ENCODE results near the gene LDLR. TPM values are rescaled to one million over a fixed set of nuclear protein-coding genes. Genes with fewer than 3 reads are reported as not detected.
"Not testable (repeated sequence)": the region's sequence is repeated elsewhere in the genome, so short reads cannot be mapped to it uniquely, and the experiment has no call there.

LDLR gene
- total RNA-seq, 2 experiments from 2014 or later, result 88.3 to 99.1 TPM

GRCh38 chr19:11069561-11069960 is 19.7 kb upstream of the LDLR start:
- peaks cover 36% of the 10 kb centered on the region for H3K36me3 ChIP-seq (ENCODE audit: insufficient read depth, low read length)
- H3K9me2 ChIP-seq (ENCODE audit: insufficient read depth, low read length), result no peaks in the 10 kb centered on the region
- H2AFZ ChIP-seq (ENCODE audit: low read length), result no peak overlapping the region
- no peaks in the 10 kb centered on the region for H3K9me3 ChIP-seq (ENCODE audit: low read length)
- no peak for DNase-seq (ENCODE audit: low spot score)
- no peak overlapping the region for H3K4me3 ChIP-seq (ENCODE audit: low read depth, low read length, poor library complexity, severe bottlenecking)
- BruUV-seq (replicated peaks), result no TSS peak
- peaks cover 9% of the 10 kb centered on the region for H3K4me1 ChIP-seq (ENCODE audit: insufficient read depth, low read length, poor library complexity, severe bottlenecking)
- TF ChIP-seq CTCF (conservative IDR thresholded peaks at IDR 0.05; ENCODE audit: low read length) (no peak), EZH2phosphoT487 (IDR thresholded peaks at IDR 0.05; ENCODE audit: borderline replicate concordance, low read depth, low read length) (no peak)
- H4K20me1 ChIP-seq (ENCODE audit: insufficient read depth, low read length), result no peaks in the 10 kb centered on the region
- ChIA-PET CTCF (ENCODE audit: unreplicated experiment) (no interaction called here), POLR2A (no interaction called here)
- H3K27ac ChIP-seq (ENCODE audit: low read depth, low read length, poor library complexity, severe bottlenecking), result no peak overlapping the region
- H3K79me2 ChIP-seq (ENCODE audit: insufficient read depth, low read depth, low read length), result no peaks in the 10 kb centered on the region
- intact Hi-C loops (cut with micrococcal nuclease; ENCODE audit: unreplicated experiment), result no loop called here
- no peak overlapping the region for H3K4me2 ChIP-seq (ENCODE audit: low read length)

GRCh38 chr19:11070123-11070522 is 19.1 kb upstream of the LDLR start:
- H3K79me2 ChIP-seq (ENCODE audit: insufficient read depth, low read depth, low read length), result no peaks in the 10 kb centered on the region
- no peak for TF ChIP-seq EZH2phosphoT487 (IDR thresholded peaks at IDR 0.05; ENCODE audit: borderline replicate concordance, low read depth, low read length)
- no peak for TF ChIP-seq CTCF (conservative IDR thresholded peaks at IDR 0.05; ENCODE audit: low read length)
- peaks cover 30% of the 10 kb centered on the region for H3K36me3 ChIP-seq (ENCODE audit: insufficient read depth, low read length)
- H2AFZ ChIP-seq (ENCODE audit: low read length), result no peak overlapping the region
- H3K4me3 ChIP-seq (ENCODE audit: low read depth, low read length, poor library complexity, severe bottlenecking), result no peak overlapping the region
- no peak overlapping the region for H3K27ac ChIP-seq (ENCODE audit: low read depth, low read length, poor library complexity, severe bottlenecking)
- no peaks in the 10 kb centered on the region for H3K9me2 ChIP-seq (ENCODE audit: insufficient read depth, low read length)
- H3K4me1 ChIP-seq (ENCODE audit: insufficient read depth, low read length, poor library complexity, severe bottlenecking), result peaks cover 9% of the 10 kb centered on the region
- DNase-seq (ENCODE audit: low spot score), result no peak
- H3K4me2 ChIP-seq (ENCODE audit: low read length), result no peak overlapping the region
- H3K9me3 ChIP-seq (ENCODE audit: low read length), result no peaks in the 10 kb centered on the region
- BruUV-seq (replicated peaks), result no TSS peak
- ChIA-PET POLR2A (no interaction called here), CTCF (ENCODE audit: unreplicated experiment) (no interaction called here)
- H4K20me1 ChIP-seq (ENCODE audit: insufficient read depth, low read length), result no peaks in the 10 kb centered on the region
- intact Hi-C loops (cut with micrococcal nuclease; ENCODE audit: unreplicated experiment), result no loop called here

DNA sequence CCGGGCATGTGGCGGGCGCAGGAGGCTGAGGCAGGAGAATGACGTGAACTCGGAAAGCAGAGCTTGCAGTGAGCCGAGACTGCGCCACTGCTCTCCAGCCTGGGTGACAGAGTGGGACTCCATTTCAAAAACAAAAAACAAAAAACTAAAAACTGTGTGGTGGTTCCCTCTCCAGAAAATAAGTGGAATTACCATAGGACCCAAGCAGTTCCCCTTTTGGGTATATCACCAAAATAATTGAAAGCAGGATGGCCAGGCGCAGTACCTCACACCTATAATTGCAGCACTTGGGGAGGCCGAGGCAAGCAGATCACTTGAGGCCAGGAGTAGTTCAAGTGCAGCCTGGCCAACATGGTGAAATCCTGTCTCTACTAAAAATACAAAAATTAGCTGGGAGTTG is 15.7 kb upstream of the LDLR start:
- DNase-seq (ENCODE audit: low spot score), result no peak
- intact Hi-C loops (cut with micrococcal nuclease; ENCODE audit: unreplicated experiment), result no loop called here
- ChIA-PET POLR2A (no interaction called here), CTCF (ENCODE audit: unreplicated experiment) (no interaction called here)
- Histone ChIP-seq H3K4me3 (ENCODE audit: low read depth, low read length, poor library complexity, severe bottlenecking) (no peak overlapping the region), H4K20me1 (ENCODE audit: insufficient read depth, low read length) (no peaks in the 10 kb centered on the region), H3K9me2 (ENCODE audit: insufficient read depth, low read length) (no peaks in the 10 kb centered on the region), H3K9me3 (ENCODE audit: low read length) (no peaks in the 10 kb centered on the region), H3K27ac (ENCODE audit: low read depth, low read length, poor library complexity, severe bottlenecking) (no peak overlapping the region), H2AFZ (ENCODE audit: low read length) (no peak overlapping the region), H3K36me3 (ENCODE audit: insufficient read depth, low read length) (peaks cover 4% of the 10 kb centered on the region; the same call in 1 of the 2 replicates), H3K4me1 (ENCODE audit: insufficient read depth, low read length, poor library complexity, severe bottlenecking) (peaks cover 9% of the 10 kb centered on the region), H3K4me2 (ENCODE audit: low read length) (no peak overlapping the region), H3K79me2 (ENCODE audit: insufficient read depth, low read depth, low read length) (no peaks in the 10 kb centered on the region)
- TF ChIP-seq EZH2phosphoT487 (IDR thresholded peaks at IDR 0.05; ENCODE audit: borderline replicate concordance, low read depth, low read length) (no peak), CTCF (conservative IDR thresholded peaks at IDR 0.05; ENCODE audit: low read length) (no peak)
- BruUV-seq (replicated peaks), result no TSS peak

GRCh38 chr19:11076792-11077191 is 12.5 kb upstream of the LDLR start:
- CTCF ChIA-PET (ENCODE audit: unreplicated experiment); H3K27ac ChIP-seq (ENCODE audit: low read depth, low read length, poor library complexity, severe bottlenecking); H2AFZ ChIP-seq (ENCODE audit: low read length); H3K9me2 ChIP-seq (ENCODE audit: insufficient read depth, low read length); DNase-seq (ENCODE audit: low spot score); H3K4me3 ChIP-seq (ENCODE audit: low read depth, low read length, poor library complexity, severe bottlenecking); H3K36me3 ChIP-seq (ENCODE audit: insufficient read depth, low read length); H4K20me1 ChIP-seq (ENCODE audit: insufficient read depth, low read length); H3K4me1 ChIP-seq (ENCODE audit: insufficient read depth, low read length, poor library complexity, severe bottlenecking); intact Hi-C loops (cut with micrococcal nuclease; ENCODE audit: unreplicated experiment); H3K9me3 ChIP-seq (ENCODE audit: low read length); H3K79me2 ChIP-seq (ENCODE audit: insufficient read depth, low read depth, low read length); H3K4me2 ChIP-seq (ENCODE audit: low read length); BruUV-seq (replicated peaks); POLR2A ChIA-PET: not testable (repeated sequence)

Measured in OCI-LY7 (cell line).